ENCODE data around the gene ATG7. TPM values are rescaled to one million over a fixed set of nuclear protein-coding genes. Genes with fewer than 3 reads are reported as not detected.

The ATG7 gene
- total RNA-seq, 1 donor from 2014 or later, result 55.0 TPM

DNA sequence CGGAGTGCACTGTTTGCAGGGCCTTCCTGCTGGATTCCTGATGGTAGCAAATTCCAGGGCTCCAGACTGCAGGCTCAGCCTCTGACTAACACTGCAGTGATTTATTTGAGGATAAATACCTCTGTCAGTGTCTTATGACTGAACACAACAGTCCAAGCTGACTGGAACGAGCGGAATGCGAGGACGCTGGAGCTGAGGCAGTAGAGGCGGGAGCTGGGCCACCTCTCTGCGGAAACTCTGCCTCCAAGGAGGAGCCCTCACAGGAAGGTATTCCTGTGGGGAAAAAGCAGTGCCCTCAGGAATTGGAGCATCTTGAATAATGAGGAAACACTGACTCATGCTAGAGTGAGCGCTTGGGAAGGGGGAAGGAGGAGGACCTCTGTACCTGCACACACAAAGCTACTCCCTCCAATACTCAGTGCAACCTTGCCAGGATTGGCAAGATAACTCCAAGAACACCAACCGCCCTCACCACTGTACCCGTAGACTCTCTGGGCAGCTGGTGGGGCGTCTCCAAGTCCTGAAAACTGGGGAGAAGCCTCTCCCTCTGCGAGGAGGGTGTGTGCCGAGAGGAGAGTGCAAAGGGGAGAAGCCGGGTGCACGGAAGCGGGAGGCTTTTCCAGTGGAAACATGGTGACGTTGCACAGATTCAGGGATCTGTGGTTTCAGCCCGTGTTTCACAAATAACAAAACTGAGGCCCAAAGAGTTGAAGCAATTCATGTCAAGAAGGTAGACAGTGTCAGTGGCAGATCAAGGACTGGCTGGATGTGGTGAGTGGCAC, 328.5 kb downstream of the ATG7 start:
- H3K4me1 ChIP-seq, result peaks cover 65% of the 10 kb centered on the region
- TF ChIP-seq POLR2AphosphoS5 (IDR thresholded peaks at IDR 0.05; ENCODE audit: insufficient read depth in 1 of 2, low read depth in 1 of 2) (peak; percentile 83 to 93), CTCF (IDR thresholded peaks at IDR 0.05) (no peak)

GRCh38 chr3:11601446-11602238, 329.4 kb downstream of the ATG7 start:
- H3K4me3 ChIP-seq, result no peak overlapping the region
- DNase-seq (ENCODE audit: extremely low spot score in 2 of 2), result peak in 1 of 2 donors; percentile 86
- intact Hi-C loops (cut with DNase I), result no loop called here
- H3K27ac ChIP-seq, result peak overlapping the region; percentile 88
- no peaks in the 10 kb centered on the region for H3K9me3 ChIP-seq
- peaks cover 74% of the 10 kb centered on the region for H3K4me1 ChIP-seq
- H3K27me3 ChIP-seq, result no peaks in the 10 kb centered on the region
- no peaks in the 10 kb centered on the region for H3K36me3 ChIP-seq
- TF ChIP-seq POLR2AphosphoS5 (IDR thresholded peaks at IDR 0.05; ENCODE audit: insufficient read depth in 1 of 2, low read depth in 1 of 2) (no peak), POLR2A (IDR thresholded peaks at IDR 0.05) (no peak), CTCF (IDR thresholded peaks at IDR 0.05) (no peak)

More for the DNA sequence above, 328.5 kb downstream of the ATG7 start:
- intact Hi-C loops (cut with DNase I), result no loop called here
- no peaks in the 10 kb centered on the region for H3K9me3 ChIP-seq
- peak overlapping the region; percentile 88 for H3K27ac ChIP-seq
- H3K36me3 ChIP-seq, result no peaks in the 10 kb centered on the region
- peak in 1 of 2 donors; percentile 96 for DNase-seq (ENCODE audit: extremely low spot score in 2 of 2)
- H3K4me3 ChIP-seq, result no peak overlapping the region
- H3K27me3 ChIP-seq, result no peaks in the 10 kb centered on the region

DNA sequence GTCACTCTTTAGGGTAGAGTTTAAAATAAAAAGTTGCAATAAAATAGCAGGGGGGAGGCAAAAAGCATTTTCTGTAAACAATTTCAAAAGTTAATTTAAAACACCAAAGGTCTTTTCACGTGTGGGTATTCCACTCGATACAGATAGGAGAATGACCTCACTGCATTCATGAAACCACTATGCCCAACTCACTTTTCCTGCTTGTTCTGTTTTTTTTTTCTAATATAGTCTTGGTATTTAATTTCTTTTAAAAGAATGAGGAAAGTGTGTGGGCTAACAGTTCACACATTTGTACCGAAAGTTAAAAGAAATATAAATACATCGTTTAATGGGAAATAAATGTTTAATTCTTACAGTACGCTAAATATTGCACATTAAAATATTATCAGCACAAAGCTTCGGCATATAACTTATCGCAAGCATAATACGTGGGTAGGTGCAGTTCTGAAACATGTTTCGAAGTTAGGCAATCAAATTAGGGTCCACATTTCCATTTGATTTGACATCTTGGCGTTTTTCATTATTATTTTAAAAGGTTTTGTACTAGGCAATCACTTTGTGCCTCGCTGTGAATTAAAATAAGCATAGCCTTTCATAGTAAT, 330.1 kb downstream of the ATG7 start:
- H3K27ac ChIP-seq, result peak overlapping the region; percentile 88
- peaks cover 81% of the 10 kb centered on the region for H3K4me1 ChIP-seq
- DNase-seq (ENCODE audit: extremely low spot score in 2 of 2), result no peak
- H3K9me3 ChIP-seq, result no peaks in the 10 kb centered on the region
- no peaks in the 10 kb centered on the region for H3K27me3 ChIP-seq
- no peak overlapping the region for H3K4me3 ChIP-seq
- intact Hi-C loops (cut with DNase I), result no loop called here
- no peaks in the 10 kb centered on the region for H3K36me3 ChIP-seq
- TF ChIP-seq POLR2AphosphoS5 (IDR thresholded peaks at IDR 0.05; ENCODE audit: insufficient read depth in 1 of 2, low read depth in 1 of 2) (no peak), CTCF (IDR thresholded peaks at IDR 0.05) (no peak), POLR2A (IDR thresholded peaks at IDR 0.05) (no peak)

GRCh38 chr3:11602886-11603527, 330.8 kb downstream of the ATG7 start:
- peaks cover 88% of the 10 kb centered on the region for H3K4me1 ChIP-seq
- intact Hi-C loops (cut with DNase I), result no loop called here
- H3K27me3 ChIP-seq, result no peaks in the 10 kb centered on the region
- peak overlapping the region; percentile 88 for H3K27ac ChIP-seq
- H3K36me3 ChIP-seq, result no peaks in the 10 kb centered on the region
- no peak for TF ChIP-seq POLR2A (IDR thresholded peaks at IDR 0.05)
- no peak for TF ChIP-seq CTCF (IDR thresholded peaks at IDR 0.05)
- TF ChIP-seq POLR2AphosphoS5 (IDR thresholded peaks at IDR 0.05; ENCODE audit: insufficient read depth in 1 of 2, low read depth in 1 of 2), result no peak
- no peak overlapping the region for H3K4me3 ChIP-seq
- no peaks in the 10 kb centered on the region for H3K9me3 ChIP-seq
- peak in 1 of 2 donors; percentile 5 for DNase-seq (ENCODE audit: extremely low spot score in 2 of 2)

All from vagina (tissue), 2 donors.